Endometrium (tissue), 2 donors: ENCODE data around the gene OSBPL8.

Experiments used
- FAIRE-seq: peaks from 2 replicates; lab custom pipeline; 2012; peaks lifted over from hg19 to GRCh38; lab: Jason Lieb, UNC
- donor health status: control.
- donor health status: control.

OSBPL8 gene

GRCh38 chr12:76462668-76463224, 96.8 kb downstream of the OSBPL8 start:
- no peak for FAIRE-seq

DNA sequence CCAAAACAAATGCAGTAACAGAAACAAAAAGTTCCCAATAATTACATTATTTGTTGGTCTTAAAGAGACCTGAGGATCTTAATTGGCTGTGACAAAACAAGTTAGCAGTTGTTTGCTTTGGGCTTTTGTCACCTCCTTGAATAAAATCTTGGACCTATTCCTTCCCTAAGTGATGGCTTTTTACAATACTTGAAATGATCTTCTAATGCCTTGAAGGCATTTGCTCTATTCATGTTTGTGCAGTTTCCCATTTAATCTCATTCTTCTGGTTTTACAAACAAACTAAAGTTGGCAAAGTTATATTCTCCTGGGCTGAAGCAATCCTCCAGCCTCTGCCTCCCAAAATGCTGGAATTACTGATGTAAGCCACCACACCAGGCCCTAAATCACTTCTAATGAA, 98.8 kb downstream of the OSBPL8 start:
- no peak for FAIRE-seq

- no peak for FAIRE-seq
These were observed 101.8 kb downstream of the OSBPL8 start for GRCh38 chr12:76457818-76458217.

- FAIRE-seq = no peak
These were observed 102.6 kb downstream of the OSBPL8 start for GRCh38 chr12:76457010-76457409.

DNA sequence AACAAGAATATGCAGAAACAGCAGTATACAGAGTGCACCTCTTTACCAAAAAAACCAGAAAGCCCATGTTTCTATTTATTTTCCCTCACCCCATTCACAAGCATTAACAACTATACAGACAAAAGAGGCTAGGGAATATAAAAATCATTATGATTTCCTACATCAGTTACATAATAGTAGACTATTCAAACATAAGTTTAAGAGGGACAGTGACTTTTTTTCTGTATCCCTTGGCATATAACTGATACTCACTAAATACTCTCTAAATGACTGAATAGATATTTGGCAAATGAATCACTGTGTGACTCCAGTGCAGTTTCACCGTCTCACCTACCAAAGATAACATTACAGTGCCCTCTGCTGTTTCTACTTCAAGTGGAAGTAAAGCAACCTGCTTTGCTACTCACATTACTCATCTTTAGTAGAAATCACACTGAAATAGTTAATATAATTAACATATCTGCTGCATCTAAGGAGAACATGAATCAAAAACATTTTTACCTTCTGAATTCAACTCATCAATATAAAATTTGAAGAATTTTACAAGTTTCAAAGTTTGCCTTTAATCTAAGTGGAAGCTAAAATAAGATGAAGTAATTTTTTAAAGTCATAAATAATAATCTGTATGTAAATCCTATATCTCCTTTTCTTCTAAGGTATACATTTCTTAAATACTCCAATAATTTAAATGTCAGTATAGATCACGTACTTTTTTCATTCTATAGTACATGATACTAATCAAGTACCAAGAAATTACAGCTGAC, 103.8 kb downstream of the OSBPL8 start:
- peak; percentile 55 for FAIRE-seq

DNA sequence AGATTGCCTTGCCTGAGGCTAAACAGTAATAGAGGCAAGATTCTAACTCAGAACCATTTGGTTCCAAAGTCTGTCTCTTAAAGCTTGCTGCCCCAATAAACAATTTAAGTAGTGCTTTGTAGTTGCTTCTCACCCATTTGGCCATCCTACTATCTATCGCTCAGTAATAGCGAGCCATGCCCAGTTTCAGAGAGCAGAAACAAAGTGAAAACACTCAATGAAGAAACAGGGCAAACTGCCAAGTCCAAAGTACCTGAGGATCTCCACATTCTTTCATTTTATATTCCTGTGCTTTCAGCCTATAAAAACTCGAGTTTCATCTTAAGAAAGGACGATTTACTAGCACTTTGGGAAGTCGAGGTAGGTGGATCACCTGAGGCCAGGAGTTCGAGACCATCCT, 108.0 kb downstream of the OSBPL8 start:
- no peak for FAIRE-seq

GRCh38 chr12:76450690-76451089, 108.9 kb downstream of the OSBPL8 start:
- FAIRE-seq = no peak

- FAIRE-seq = no peak
These were observed 109.6 kb downstream of the OSBPL8 start for GRCh38 chr12:76449993-76450392.

DNA sequence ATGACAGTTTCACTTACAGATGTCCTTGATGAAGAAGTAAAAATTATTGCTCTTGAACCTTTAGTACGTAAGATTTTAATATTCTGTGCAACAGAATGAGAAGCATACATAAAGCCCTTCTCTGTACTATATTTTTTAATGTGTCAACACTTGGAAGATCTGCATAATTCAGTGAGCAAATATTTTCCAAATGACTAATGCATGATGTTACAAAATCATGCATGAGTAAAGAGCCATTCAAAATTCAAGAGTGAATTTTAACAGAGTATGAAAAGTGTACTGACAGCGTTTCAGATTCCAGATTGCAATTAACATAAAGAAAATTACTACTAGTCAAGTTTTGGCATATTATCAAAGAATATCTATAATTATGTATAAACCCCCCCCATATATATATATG, 110.0 kb downstream of the OSBPL8 start:
- no peak for FAIRE-seq

DNA sequence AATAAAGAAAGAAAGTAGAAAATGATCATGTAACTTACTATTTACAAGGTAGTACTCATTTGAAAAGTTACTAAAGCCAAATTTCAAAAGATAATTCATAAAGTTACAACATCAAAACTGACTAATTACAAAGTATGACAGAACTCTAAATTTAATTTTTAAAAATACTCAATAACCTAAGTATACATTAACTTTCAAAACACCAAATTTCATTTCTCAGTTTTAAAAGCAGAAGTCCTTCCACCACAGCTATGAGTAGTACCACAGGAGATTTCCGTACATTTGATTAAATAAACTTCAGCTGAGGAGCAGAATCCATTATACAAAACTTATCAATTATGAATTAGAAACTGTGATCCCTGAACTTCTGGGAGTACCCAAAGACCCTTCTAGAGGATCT, 110.6 kb downstream of the OSBPL8 start:
- no peak for FAIRE-seq

GRCh38 chr12:76446090-76446489, 113.5 kb downstream of the OSBPL8 start:
- no peak for FAIRE-seq

- FAIRE-seq = no peak
These were observed 114.1 kb downstream of the OSBPL8 start for GRCh38 chr12:76445462-76445861.

DNA sequence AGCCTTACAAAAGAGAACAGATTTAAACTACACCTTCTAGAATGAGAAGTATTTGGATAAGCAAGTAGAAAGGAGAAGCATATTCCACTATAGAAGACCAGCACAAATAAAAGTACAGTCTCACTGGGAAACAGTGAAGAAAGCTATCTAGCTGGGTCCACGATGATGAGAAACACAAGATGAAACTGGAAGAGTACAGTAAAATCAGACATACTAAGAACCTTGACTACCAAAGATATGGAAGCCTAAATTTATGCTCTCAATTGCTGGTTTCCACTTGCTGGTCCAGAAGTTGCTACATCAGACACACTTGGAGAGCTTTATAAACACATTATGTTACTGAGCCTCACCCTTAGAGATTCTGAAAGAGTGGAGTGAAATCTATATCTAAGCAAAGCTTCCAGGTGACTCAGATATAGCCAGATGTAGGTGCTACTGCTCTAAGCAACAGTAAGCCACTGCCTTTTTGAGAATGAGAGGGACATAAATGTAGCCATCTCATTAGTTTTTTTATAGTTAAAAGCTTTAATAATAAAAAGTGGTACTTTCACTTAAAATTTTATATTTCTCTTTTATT, 115.1 kb downstream of the OSBPL8 start:
- no peak for FAIRE-seq

DNA sequence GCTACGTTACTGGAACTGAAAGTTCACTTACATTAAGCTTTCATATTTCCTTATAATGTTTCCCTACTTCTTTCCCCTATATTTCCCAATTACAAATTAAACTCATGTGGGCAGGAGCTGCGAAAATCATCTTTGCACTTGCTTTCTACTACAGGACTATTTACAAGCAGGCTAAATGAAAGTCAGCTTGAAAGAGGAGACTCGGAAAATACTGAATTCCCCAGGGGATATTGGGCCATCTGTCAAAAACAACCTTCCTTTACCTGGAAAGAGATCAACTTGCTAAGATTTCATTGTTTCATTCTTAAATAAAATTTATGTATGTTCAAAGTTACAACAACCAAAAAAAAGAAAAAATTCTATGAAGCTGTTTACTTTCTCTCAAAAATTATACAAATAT, 118.6 kb downstream of the OSBPL8 start:
- no peak for FAIRE-seq

GRCh38 chr12:76432733-76433132, 126.8 kb downstream of the OSBPL8 start:
- FAIRE-seq = no peak

DNA sequence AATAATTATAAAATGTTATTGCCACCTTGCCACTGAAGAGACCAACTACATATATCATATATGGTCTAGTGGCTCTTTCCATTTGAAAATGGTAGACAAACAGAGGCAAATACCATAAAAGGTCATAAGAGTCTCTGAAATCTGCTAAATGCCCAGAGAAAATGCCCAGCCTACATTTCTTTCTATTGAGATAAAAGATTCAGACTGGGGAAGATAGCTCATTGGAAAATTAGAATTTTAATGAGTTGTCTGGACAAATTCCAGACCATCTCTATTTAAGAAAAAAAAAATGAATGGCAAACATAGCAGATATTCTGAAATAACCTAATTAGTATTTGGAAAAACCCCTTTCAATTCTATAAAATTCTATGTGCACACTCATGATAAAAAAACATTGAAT, 131.5 kb downstream of the OSBPL8 start:
- no peak for FAIRE-seq

DNA sequence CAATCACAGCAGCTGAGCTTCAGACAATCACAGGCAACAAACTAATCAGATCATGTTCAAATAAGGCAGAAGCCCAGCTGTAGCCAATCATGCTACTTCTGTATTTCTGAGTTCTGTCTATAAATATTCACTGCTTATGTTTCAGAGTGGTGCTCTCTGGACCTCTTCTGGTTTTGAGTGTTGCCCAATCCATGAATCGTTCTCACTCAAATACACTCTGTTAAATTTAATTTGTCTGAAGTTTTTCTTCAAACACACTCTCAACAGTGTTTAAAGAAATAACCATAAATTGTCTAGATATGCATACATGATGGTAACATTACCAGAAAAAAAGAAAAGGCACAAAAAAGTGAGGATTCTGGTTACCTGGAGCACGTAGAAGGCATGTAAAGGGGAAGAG, 133.4 kb downstream of the OSBPL8 start:
- FAIRE-seq = no peak

- no peak for FAIRE-seq
These were observed 134.6 kb downstream of the OSBPL8 start for GRCh38 chr12:76424941-76425340.

DNA sequence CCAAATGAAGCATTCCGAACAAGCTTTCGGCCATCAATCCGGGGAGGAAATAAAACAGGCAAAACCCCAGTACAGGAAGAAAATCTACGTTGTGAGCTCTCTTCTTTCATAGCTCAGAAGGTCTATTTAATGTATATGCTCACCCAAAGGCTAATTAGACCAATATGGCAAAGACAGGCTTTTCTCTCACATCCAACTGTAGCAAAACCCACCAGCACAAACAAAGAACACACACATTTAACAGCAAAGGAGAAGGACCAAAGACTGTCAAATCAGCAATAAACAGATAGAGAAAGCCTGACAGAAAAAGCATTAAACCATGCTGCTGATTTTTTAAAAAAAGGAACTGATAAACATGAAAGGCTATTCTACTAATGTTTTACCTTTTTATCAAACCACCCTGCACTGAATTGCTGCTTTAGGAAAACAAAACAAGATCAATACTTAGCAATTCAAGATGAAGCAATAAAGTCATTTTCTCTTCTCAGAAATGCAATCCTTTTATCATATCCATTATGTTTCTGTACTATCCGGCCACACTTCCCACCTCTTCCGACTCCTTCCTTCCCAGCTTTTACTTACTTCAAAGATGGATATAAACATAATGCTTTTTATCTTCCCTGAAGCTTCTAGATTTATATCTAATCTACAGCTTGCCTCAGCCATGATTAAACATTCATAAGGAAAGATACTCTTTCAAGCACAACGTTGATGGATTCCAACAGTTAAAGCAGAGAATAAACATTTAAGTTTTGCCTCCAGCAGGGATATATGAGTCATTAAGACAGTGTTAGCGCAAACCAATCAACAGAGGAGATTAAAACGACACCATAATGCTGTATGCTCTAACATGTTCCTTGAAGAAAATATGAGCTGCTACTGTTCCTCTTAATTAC, 136.8 kb downstream of the OSBPL8 start:
- peak; percentile 21 for FAIRE-seq

GRCh38 chr12:76422154-76422542, 137.4 kb downstream of the OSBPL8 start:
- FAIRE-seq = no peak

- no peak for FAIRE-seq
These were observed 138.5 kb downstream of the OSBPL8 start for GRCh38 chr12:76421046-76421445.

DNA sequence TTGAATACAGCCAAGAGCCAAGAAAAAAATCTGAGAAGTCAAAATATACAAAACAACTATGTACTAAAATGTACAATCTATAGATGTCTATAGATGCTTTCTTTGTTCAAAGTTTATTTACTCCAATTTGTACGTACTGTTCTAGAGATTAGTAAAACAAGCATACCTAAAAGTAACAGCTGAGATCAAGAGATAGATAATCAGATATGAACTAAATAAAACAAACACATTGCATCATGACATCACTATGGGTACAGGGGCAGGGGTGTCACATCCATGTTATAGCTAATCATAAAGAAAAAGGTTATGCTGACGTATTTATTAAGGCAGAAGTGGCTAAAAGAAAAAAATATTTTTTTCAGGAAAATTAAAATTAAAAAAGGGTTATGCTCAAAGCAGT, 139.3 kb downstream of the OSBPL8 start:
- FAIRE-seq = no peak

DNA sequence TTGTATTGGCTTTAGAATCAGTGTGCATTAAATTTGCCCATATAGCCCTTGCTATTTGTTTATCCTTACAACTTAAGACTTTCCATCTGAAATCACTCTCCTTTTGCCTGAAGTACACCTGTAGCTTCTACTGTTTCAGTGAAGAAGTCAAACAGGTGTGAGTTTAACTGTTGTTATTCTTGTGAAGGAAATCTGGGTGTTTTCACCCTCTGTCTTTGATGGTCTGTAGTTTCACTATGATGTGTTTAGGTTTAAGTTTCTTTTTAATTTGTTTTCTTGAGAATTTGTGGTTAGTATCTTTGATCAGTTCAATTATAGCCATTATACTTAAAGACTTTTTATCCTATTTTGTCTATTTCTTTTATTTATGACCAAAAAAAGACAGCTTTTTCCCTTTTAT, 142.5 kb downstream of the OSBPL8 start:
- no peak for FAIRE-seq
